Spinal cord (tissue), 10 donors: ENCODE data around the gene MKLN1. TPM values are rescaled to one million over a fixed set of nuclear protein-coding genes. Genes with fewer than 3 reads are reported as not detected.
"Not testable (repeated sequence)": the region's sequence is repeated elsewhere in the genome, so short reads cannot be mapped to it uniquely, and the experiment has no call there.

Experiments
- DNase-seq, 6 donors: peaks; one replicate each; pipeline versions ENCODE4 v3.0.0 to v3.0.0-alpha.2; 2013 to 2015; ENCODE audit warnings: low spot score in 6 of 6, low read depth in 4 of 6
- H3K27ac ChIP-seq: one replicate; pipeline ENCODE4 v1.5.1; 2013; ENCODE audit warnings: low read depth, low read length, control low read depth
- H3K27me3 ChIP-seq: one replicate; pipeline ENCODE4 v1.6.1; 2013; ENCODE audit warnings: low read length; ENCODE audit not compliant: control insufficient read depth, insufficient read depth
- H3K36me3 ChIP-seq: one replicate; pipeline ENCODE4 v1.6.1; 2013; ENCODE audit warnings: low read length; ENCODE audit not compliant: control insufficient read depth, insufficient read depth
- H3K4me1 ChIP-seq: one replicate; pipeline ENCODE4 v1.6.1; 2013; ENCODE audit warnings: low read length; ENCODE audit not compliant: control insufficient read depth, insufficient read depth
- H3K4me3 ChIP-seq: one replicate; pipeline ENCODE4 v1.5.1; 2013; ENCODE audit warnings: low read depth, low read length, control low read depth
- H3K9me3 ChIP-seq: one replicate; pipeline ENCODE4 v1.6.1; 2013; ENCODE audit warnings: low read length; ENCODE audit not compliant: control insufficient read depth, insufficient read depth
- WGBS: methylation state at CpG from one replicate; pipeline ENCODE4 v1.1.5; 2013; ENCODE audit warnings: missing lambda C conversion rate; ENCODE audit not compliant: insufficient coverage; 5-methylcytosine and 5-hydroxymethylcytosine counted together
- polyA plus RNA-seq, 2 donors: library from polyadenylated mRNA; unstranded; fragments of 120-200 nt; gene quantifications; one replicate each; pipeline ENCODE4 v1.2.1, GENCODE V29; 2013; ENCODE audit not compliant: insufficient read length in 2 of 2
- total RNA-seq, 2 donors: library from RNA; depleted of rRNA in 1 of 2; stranded (reverse); fragments of 120-200 nt in 1 of 2; fragments of >200 nt in 1 of 2; gene quantifications; one replicate each; pipeline versions ENCODE4 v1.2.3 to v1.2.4, GENCODE V29; 2013 to 2014
- donor health status: healthy.

MKLN1 gene
- total and polyA plus RNA-seq, 4 donors, result 13.6 to 69.4 (median 36.6) TPM

- Histone ChIP-seq H3K9me3 (no peaks in the 10 kb centered on the region), H3K27ac (no peak overlapping the region), H3K4me1 (peaks cover 9% of the 10 kb centered on the region), H3K27me3 (no peaks in the 10 kb centered on the region), H3K4me3 (no peak overlapping the region), H3K36me3 (peaks cover 16% of the 10 kb centered on the region)
- 42% methylated on average over 10 of the region's 11 CpGs for WGBS
- peak in 5 of 6 donors; percentile 61 to 93 (median 67) for DNase-seq
Measured at GRCh38 chr7:131513245-131514061, 185.8 kb downstream of the MKLN1 start.

DNA sequence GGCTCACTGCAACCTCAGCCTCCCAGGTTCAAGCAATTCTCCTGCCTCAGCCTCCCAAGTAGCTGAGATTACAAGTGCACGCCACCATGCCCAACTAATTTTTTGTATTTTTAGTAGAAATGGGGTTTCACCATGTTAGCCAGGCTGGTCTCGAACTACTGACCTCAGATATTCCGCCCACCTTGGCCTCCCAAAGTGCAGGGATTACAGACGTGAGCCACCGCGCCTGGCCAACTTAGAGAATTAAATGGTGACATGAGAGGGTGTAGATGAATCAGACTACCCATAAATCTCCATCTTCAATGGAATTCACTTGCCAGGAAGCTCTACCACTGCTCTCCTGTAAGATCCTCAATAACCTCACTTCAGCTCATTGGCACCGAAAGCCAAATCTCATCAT lies 187.8 kb downstream of the MKLN1 start:
- 95% methylated on average over 3 of the region's 7 CpGs for WGBS
- H3K4me1 ChIP-seq, H3K27me3 ChIP-seq, H3K27ac ChIP-seq, H3K4me3 ChIP-seq, DNase-seq, H3K36me3 ChIP-seq, H3K9me3 ChIP-seq: not testable (repeated sequence)

GRCh38 chr7:131517218-131517923 lies 189.7 kb downstream of the MKLN1 start:
- no peak overlapping the region for H3K4me3 ChIP-seq
- H3K27me3 ChIP-seq, result no peaks in the 10 kb centered on the region
- WGBS, result 92% methylated on average over 19 of the region's 19 CpGs
- peaks cover 17% of the 10 kb centered on the region for H3K4me1 ChIP-seq
- no peaks in the 10 kb centered on the region for H3K9me3 ChIP-seq
- DNase-seq, result no peak
- H3K27ac ChIP-seq, result no peak overlapping the region
- H3K36me3 ChIP-seq, result no peaks in the 10 kb centered on the region

GRCh38 chr7:131518626-131519025 lies 190.9 kb downstream of the MKLN1 start:
- WGBS, result 88% methylated on average over 11 of the region's 11 CpGs

DNA sequence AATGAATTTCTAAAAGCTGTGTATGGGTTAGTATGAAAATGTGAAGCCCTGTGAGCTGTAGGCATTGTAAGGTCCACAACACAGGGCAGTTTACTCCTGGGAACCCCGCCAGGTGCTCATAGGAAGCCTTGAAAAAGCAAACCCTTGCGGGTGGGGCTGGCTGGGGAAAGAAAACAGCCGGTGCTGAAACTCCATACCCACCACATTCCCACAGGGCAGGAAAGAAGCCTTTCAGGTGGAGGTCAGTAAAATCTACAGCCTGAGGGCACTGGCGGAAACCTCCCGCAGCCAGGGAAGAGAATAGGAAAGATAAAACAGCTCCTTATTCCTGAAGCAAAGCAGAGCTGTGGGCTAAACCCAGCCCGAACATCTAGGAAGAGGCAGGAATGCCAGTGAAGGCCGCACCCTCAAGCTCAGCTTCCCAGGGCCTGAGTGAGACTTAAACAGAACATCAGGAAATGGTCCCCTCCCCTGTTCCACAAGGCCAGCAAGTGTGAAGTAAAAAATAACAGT lies 194.0 kb downstream of the MKLN1 start:
- Histone ChIP-seq H3K27ac (peak overlapping the region; percentile 55), H3K4me3 (no peak overlapping the region), H3K27me3 (no peaks in the 10 kb centered on the region), H3K36me3 (no peaks in the 10 kb centered on the region), H3K4me1 (peaks cover 8% of the 10 kb centered on the region), H3K9me3 (no peaks in the 10 kb centered on the region)
- peak in 1 of 6 donors; percentile 48 for DNase-seq
- 78% methylated on average over 4 of the region's 7 CpGs for WGBS

More at GRCh38 chr7:131518626-131519025, 190.9 kb downstream of the MKLN1 start:
- Histone ChIP-seq H3K27ac (no peak overlapping the region), H3K4me3 (no peak overlapping the region), H3K36me3 (no peaks in the 10 kb centered on the region), H3K4me1 (peaks cover 13% of the 10 kb centered on the region), H3K27me3 (no peaks in the 10 kb centered on the region), H3K9me3 (no peaks in the 10 kb centered on the region)
- no peak for DNase-seq

GRCh38 chr7:131522325-131522930 lies 194.8 kb downstream of the MKLN1 start:
- no peaks in the 10 kb centered on the region for H3K9me3 ChIP-seq
- DNase-seq, result no peak
- H3K27me3 ChIP-seq, result no peaks in the 10 kb centered on the region
- H3K36me3 ChIP-seq, result no peaks in the 10 kb centered on the region
- H3K4me1 ChIP-seq, result peaks cover 8% of the 10 kb centered on the region
- WGBS, result 75% methylated on average over 9 of the region's 11 CpGs
- H3K4me3 ChIP-seq, result no peak overlapping the region
- no peak overlapping the region for H3K27ac ChIP-seq

GRCh38 chr7:131524115-131524514 lies 196.4 kb downstream of the MKLN1 start:
- WGBS, result no CpG with 5 or more reads among the region's 2 CpGs

DNA sequence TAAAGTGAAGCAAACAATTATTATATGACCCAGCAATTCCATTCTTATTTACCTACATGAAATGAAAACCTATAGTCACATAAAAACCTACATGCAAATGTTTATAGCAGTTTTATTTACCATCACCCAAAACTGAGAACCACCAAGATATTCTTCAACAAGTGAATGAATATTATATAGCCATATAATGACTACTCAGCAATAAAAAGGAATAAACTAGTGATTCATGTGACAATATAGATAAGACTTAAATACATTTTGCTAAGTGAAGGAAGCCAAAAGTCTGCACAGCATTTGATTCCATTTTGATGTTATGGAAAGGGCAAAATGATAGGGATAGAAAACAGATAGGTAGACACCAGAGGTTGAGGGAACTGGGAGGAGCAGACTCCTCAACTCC lies 197.0 kb downstream of the MKLN1 start:
- Histone ChIP-seq H3K27ac (no peak overlapping the region), H3K9me3 (no peaks in the 10 kb centered on the region), H3K36me3 (no peaks in the 10 kb centered on the region), H3K4me1 (peaks cover 8% of the 10 kb centered on the region), H3K4me3 (no peak overlapping the region), H3K27me3 (no peaks in the 10 kb centered on the region)
- DNase-seq, result no peak

More at GRCh38 chr7:131524115-131524514, 196.4 kb downstream of the MKLN1 start:
- Histone ChIP-seq H3K9me3 (no peaks in the 10 kb centered on the region), H3K27me3 (no peaks in the 10 kb centered on the region), H3K4me1 (peaks cover 8% of the 10 kb centered on the region), H3K4me3 (no peak overlapping the region), H3K27ac (no peak overlapping the region), H3K36me3 (no peaks in the 10 kb centered on the region)
- no peak for DNase-seq

- Histone ChIP-seq H3K27me3 (no peaks in the 10 kb centered on the region), H3K27ac (no peak overlapping the region), H3K9me3 (no peaks in the 10 kb centered on the region), H3K4me1 (peaks cover 11% of the 10 kb centered on the region), H3K4me3 (no peak overlapping the region), H3K36me3 (peaks cover 2% of the 10 kb centered on the region)
- DNase-seq, result no peak
- no CpG with 5 or more reads among the region's 2 CpGs for WGBS
Measured at GRCh38 chr7:131525820-131526219, 198.1 kb downstream of the MKLN1 start.
